Left cardiac atrium (tissue), 4 donors: ENCODE results near the gene SMIM45.
A peak's percentile ranks its signal among the peaks of the same experiment; 100 is the strongest.
"Not testable (repeated sequence)": the region's sequence is repeated elsewhere in the genome, so short reads cannot be mapped to it uniquely, and the experiment has no call there.

Experiments used
- ATAC-seq, 2 donors: fragments of 200-7000 bp; cut with Tn5 transposase; one replicate each; pipeline ENCODE4 v1.9.1; 2020; ENCODE audit warnings: mild to moderate bottlenecking in 2 of 2, moderate library complexity in 2 of 2
- DNase-seq: peaks from one replicate; pipeline ENCODE4 v3.0.0-alpha.2; 2020
- intact Hi-C, 2 donors: fragments of 100-400 bp; cut with DNase I; formaldehyde crosslinking; loops; one replicate each; pipeline versions ENCODE4 v1.14.1 to v1.15.1; 2022 to 2023
- donor health status: DM: no; HTN: yes; CAD: no.
- donor health status: DM: no; HTN: yes; CAD: no; lungs with severe emphysema.
- donor health status: DM: yes; HTN: yes; CAD: no.
- donor health status: Dilated cardiomyopathy.

The SMIM45 gene

DNA sequence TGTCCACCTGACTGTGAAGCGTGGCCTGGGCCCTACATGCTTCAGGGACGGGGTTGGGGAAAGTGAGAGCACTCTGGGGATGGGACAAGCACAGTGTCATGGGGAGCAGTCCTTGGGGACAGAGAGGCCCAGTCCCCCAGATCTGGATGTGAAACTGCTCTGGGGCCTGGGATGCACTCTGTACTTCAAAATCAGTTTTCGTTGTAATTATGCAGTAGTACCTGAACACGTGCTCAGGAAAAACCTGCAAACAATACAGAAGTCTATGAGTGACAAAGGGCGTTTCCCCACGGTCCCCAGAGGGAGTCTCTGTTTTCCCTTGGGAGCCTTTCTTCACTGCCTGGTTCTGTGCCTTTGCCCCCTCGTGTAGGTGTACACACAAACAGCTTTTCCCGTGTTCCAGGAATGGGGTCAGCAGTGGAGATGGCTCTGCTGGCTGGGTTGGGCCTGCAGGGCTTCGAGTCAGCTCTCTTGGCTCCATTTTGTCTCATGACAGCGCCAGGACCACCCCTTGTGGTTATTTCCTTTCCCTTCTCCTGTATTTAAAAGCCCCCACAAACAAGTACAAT, 20.2 kb upstream of the SMIM45 start:
- intact Hi-C loops = no loop called here
- DNase-seq = no peak
- no peak for ATAC-seq

- intact Hi-C loops = no loop called here
- no peak for DNase-seq
- ATAC-seq = no peak
Measured at GRCh38 chr22:41932353-41932752, 19.6 kb upstream of the SMIM45 start.

DNA sequence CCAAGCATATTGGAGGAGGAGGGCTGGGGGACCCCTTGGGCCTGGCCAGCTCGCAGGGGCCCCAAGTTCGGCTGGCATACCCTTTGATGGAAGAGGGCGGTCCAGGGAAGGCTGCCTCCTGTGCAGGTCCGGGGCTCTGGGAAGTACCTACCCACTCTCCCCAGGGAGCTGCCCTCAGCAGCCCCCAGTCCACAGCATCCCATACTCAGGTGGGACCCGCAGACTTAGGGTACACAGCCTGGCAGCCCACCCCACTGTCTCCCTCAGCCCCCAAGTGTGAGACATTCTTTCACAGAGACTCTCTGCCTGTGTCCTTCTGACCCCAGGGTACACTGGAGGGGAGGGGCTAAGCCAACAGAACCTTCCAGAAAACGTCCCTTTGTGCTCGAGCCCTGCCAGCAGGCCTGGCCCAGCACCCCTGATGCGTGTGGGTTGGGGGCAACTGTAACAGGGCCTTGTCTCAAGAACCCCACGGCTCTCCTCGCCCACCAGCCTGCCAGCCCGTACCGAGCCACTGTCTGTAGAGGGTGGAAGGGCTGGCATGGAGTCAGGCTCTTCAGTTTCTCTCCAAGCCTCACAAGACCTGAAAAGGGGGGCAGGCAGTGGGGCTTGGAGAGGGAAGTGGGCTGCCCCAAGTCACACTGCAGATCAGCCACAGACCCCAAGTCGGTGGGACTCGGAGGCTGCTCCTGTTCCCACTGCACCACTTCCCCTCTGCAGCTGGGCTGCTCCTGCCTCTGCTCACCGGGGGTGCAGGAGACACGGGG, 18.4 kb upstream of the SMIM45 start:
- DNase-seq = no peak
- ATAC-seq = no peak
- intact Hi-C loops = no loop called here

DNA sequence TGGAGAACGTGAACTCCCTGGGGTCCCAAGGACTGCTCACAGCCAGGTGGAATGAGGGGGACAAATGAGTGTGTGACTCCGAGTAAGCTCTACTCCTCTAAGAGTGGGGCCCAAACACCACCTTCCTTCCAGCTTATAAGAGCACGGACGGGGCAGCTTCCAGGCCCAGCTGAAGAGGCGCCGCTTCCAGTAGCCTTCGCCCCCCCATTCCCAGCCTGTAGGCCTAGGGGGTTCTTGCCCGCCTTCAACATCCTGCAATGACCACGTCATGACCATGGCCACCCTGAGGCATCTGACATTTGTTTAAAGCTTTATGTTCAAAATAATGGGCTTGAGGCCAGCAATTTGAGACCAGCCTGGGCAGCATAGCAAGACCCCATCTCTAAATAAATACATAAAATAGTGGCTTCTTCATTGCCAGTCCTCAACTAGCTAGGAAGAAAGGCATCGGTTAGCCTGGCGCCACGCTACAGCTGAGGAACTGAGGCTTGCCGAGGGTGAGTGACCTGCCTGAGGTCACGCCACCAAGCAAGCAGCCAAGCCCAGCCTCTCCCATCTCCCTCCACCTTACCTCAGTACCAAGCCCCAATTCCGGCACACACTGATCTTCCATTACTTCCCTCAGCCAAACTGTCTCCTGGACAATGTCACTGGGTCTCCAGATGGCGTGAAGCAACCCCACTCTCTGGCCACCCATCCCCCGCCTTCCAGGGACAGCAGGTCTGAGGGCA, 17.5 kb upstream of the SMIM45 start:
- intact Hi-C loops = no loop called here
- no peak for ATAC-seq
- no peak for DNase-seq

GRCh38 chr22:41935015-41935351, 17.0 kb upstream of the SMIM45 start:
- ATAC-seq = peak; percentile 48 to 53
- no peak for DNase-seq
- intact Hi-C loops = no loop called here

DNA sequence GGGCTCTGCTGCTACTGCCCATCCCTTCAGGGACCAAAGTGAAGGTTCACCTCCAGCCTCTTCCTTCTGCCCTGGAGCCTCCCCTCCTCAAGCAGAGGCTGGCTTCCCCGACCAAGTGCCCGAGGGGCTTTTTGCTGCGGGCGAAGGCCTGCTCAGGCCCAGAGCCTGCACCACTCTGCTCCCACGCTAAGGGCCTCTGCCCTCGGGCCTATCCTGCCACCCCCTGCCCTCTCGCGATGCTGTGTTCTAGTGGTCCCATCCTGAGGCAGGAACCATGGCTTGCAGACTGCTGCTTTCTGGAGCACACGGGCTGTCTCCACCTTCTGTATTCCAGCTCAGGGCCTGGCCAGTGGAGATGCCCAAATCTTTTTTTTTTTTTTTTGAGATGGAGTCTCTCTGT, 16.4 kb upstream of the SMIM45 start:
- no peak for ATAC-seq
- intact Hi-C loops = no loop called here
- no peak for DNase-seq

DNA sequence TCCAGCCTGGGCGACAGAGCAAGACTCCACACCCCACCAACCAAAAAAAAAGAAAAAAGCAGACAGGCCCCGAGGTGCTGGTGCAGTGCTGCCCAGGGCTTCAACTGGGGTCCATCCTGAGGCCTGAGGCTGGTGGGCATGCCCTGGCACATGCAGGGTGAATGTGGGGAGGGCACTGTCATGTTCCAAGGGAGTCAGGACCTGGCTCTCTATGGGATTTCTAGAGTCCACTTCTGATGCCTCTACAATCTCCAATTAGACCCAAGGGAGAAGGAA, 15.1 kb upstream of the SMIM45 start:
- intact Hi-C loops = no loop called here
- ATAC-seq (no peak), DNase-seq (no peak)

DNA sequence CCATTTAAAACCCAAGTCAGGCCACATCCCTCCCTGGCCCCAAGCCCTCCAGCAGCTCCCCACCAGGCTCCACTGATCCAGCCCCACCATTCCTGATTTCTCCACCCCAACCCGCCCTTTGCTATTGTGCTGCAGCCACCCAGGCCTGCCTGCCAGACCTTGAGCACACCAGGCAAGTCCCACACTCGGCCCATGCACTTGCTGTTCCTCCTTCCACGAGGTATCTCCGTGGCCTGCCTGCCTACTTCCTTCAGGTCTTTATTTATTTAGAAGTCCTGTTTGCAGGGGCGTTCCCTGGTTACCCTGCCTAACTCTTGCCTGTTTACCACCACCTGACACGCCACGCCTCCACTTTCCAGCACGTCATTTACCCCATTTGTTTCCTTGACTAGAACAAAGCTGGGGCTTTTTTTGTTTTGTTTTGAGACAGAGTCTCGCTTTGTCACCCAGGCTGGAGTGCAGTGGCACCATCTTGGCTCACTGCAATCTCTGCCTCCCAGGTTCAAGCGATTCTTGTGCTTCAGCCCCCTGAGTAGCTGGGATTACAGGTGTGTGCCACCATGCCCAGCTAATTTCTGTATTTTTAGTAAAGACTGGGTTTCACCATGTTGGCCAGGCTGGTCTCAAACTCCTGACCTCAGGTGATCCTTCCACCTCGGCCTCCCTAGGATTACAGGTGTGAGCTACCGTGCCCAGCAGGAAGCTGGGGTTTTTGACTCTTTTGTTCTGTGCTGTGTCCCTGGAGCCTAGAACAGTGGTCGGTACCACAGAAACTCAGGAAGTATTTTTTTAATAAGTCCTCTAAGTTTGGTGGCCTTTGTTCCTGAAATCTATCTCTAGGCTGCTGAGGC, 11.7 kb upstream of the SMIM45 start:
- intact Hi-C loops = loop anchor here (2.0 to 5.0 kb wide), 4 partner anchors 118 to 243 kb away; partner anchors contain the start of gene MEI1 (in 1 of the 2)
- DNase-seq = no peak
- ATAC-seq = peak in 1 of 2 donors; percentile 9

- intact Hi-C loops = loop anchor here (1.0 to 5.0 kb wide), 6 partner anchors 119 to 244 kb away; partner anchors contain the start of gene MEI1 (in 1 of the 2)
- ATAC-seq (peak; percentile 85 to 90), DNase-seq (peak; percentile 86)
Measured at GRCh38 chr22:41940832-41941765, 10.9 kb upstream of the SMIM45 start.

GRCh38 chr22:41943661-41944209, 8.2 kb upstream of the SMIM45 start:
- ATAC-seq = no peak
- no peak for DNase-seq
- intact Hi-C loops = loop anchor here in 1 of 2 donors (5.0 kb wide), 3 partner anchors 121 to 246 kb away; partner anchors contain the start of gene MEI1

DNA sequence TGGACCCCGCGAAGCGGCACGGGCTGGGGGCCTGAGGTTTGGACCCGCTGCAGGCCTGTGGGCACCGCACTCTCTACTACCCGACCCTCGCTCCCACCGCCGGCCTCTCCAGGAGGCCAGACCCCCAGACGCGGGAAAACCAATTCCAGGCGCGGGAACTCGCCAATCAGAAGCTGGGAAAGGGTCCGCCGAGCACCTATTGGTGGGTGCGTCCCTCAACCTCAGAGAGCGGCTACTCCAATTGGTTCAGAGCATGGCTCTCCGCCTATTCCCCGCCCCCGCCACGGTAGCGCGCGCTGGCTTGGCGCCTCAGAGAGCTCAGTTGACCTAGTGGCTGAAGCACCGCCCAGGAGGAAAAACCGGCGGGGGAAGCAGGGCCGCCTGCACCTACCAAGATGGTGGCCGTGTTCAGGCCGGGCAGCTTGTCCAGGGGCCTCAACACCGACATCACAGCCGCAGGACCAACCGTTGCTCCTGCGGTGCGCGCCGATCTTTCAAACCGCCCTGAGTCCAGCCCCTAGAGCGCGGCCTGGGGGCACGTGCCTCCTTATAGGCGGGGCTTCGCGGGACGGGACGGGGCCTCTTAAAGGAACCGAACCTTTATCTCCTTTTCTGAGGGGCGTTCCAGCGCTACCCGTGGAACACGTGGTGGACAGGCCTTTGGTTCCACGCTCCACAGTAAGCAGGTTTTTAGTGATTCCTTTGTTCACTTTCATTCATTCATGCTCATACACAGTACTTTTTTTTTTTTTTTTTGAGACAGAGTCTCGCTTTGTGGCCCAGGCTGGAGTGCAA, 5.1 kb upstream of the SMIM45 start, which contains the start of gene CENPM:
Gene CENPM (minus strand): TSS at position 524 of the 795 bp plus-strand sequence. CDS start 76 bp downstream, at position 448.
- ATAC-seq = peak; percentile 98
- peak; percentile 92 for DNase-seq
- intact Hi-C loops = no loop called here

GRCh38 chr22:41947424-41948080, 4.4 kb upstream of the SMIM45 start:
- ATAC-seq (no peak), DNase-seq (no peak)
- intact Hi-C loops = no loop called here

- intact Hi-C loops = no loop called here
- DNase-seq (no peak), ATAC-seq (no peak)
Measured at GRCh38 chr22:41948142-41948541, 3.8 kb upstream of the SMIM45 start.

DNA sequence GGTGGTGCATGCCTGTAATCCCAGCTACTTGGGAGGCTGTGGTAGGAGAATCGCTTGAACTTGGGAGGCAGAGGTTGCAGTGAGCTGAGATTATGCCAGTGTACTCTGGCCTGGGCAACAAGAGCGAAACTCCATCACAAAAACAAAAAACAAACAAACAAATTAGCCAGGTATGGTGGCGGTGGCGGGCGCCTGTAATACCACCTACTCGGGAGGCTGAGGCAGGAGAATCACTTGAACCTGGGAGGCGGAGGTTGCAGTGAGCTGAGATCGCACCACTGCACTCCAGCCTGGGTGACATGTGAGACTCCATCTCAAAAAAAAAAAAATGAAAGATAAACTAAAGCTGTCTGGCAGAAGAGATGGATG, 3.0 kb upstream of the SMIM45 start:
- ATAC-seq, intact Hi-C loops, DNase-seq: not testable (repeated sequence)

GRCh38 chr22:41949297-41949965, 2.5 kb upstream of the SMIM45 start:
- intact Hi-C loops = no loop called here
- DNase-seq = no peak
- no peak for ATAC-seq

DNA sequence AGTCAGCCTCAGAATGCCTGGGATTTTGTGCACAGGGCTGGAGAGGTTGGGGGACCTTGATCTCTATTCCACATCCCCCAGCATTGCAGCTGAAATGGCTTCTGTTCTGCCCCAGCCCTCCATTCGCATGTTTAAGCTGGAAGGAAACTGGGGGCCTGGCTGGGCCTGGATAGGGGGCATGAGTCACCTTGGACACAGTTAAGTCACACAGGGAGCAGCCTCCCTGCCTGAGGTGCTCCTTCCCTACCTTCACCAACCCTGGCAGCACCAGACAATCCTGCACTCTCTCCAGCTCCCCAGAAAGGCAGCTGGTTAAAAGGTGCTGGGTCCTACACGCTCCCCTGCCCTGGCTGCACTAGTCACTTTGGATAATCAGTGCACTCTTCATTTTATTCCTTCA, 763 bp downstream of the SMIM45 start:
- DNase-seq (no peak), ATAC-seq (no peak)
- intact Hi-C loops = no loop called here
